ENCODE results near the gene NMRAL1. TPM values are rescaled to one million over a fixed set of nuclear protein-coding genes. Genes with fewer than 3 reads are reported as not detected.

NMRAL1 gene
- total and polyA plus RNA-seq, 10 of the 15 experiments (the other 5 are each of a cell fraction or from before 2014, with no cell fraction given): 4.8 to 102 (median 62.5) TPM

DNA sequence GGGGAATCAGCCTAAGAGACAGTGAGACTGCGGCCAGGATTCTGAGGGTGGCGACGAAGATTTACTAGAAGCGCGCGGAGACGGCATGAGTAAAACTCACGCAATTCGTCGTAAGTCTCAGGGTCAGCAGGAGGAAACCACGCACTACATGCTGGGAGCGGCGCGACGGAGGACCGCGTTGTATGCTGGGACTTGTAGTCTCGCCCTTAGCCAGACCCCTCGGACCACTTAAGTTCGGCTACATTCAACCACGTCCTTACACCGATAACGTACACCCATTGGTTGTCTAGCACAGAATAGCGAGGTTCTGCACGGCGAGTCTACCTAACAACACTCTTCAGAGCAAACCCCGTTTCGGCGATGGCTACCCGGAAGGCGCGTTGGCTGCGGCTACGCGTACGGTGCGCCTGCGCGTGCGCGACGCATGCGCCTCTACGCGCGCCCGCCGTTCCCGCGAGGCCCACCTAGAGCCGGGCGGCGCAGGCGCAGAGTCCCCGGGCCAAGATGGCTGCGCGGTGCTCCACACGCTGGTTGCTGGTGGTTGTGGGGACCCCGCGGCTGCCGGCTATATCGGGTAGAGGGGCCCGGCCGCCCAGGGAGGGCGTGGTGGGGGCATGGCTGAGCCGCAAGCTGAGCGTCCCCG is 48.9 kb downstream of the NMRAL1 start, which contains the start of gene DNAJA3 (continued):
- TF ChIP-seq, protein P1, sequence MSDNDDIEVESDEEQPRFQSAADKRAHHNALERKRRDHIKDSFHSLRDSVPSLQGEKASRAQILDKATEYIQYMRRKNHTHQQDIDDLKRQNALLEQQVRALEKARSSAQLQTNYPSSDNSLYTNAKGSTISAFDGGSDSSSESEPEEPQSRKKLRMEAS (IDR thresholded peaks at IDR 0.05; ENCODE audit: low read depth, low read length): peak; percentile 77
- TF ChIP-seq, protein P2, sequence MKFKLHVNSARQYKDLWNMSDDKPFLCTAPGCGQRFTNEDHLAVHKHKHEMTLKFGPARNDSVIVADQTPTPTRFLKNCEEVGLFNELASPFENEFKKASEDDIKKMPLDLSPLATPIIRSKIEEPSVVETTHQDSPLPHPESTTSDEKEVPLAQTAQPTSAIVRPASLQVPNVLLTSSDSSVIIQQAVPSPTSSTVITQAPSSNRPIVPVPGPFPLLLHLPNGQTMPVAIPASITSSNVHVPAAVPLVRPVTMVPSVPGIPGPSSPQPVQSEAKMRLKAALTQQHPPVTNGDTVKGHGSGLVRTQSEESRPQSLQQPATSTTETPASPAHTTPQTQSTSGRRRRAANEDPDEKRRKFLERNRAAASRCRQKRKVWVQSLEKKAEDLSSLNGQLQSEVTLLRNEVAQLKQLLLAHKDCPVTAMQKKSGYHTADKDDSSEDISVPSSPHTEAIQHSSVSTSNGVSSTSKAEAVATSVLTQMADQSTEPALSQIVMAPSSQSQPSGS (IDR thresholded peaks at IDR 0.05; ENCODE audit: low read length): no peak
- TF ChIP-seq SMC3 (IDR thresholded peaks at IDR 0.05; ENCODE audit: borderline replicate concordance, low read length) (no peak), RUNX3 (IDR thresholded peaks at IDR 0.05; ENCODE audit: low read length) (peak; percentile 68), CHD1 (IDR thresholded peaks at IDR 0.05; ENCODE audit: low read depth, low read length) (no peak; the same call in 1 of the 2 replicates), KDM1A (IDR thresholded peaks at IDR 0.05; ENCODE audit: borderline replicate concordance) (no peak), RB1 (IDR thresholded peaks at IDR 0.05; ENCODE audit: borderline replicate concordance) (0 out of 2 replicates have a peak, but pooled peaks have one; percentile 45), FOXK2 (IDR thresholded peaks at IDR 0.05) (no peak), GABPA (IDR thresholded peaks at IDR 0.05; ENCODE audit: low read depth) (0 out of 2 replicates have a peak, but pooled peaks have one; percentile 41), CREB1 (IDR thresholded peaks at IDR 0.05; ENCODE audit: low read depth) (peak; percentile 94), SREBF1 (IDR thresholded peaks at IDR 0.05; ENCODE audit: low read length) (no peak; the same call in 1 of the 2 replicates), CREM (IDR thresholded peaks at IDR 0.05; ENCODE audit: low read depth) (peak; percentile 92), DPF2 (IDR thresholded peaks at IDR 0.05) (0 out of 2 replicates have a peak, but pooled peaks have one; percentile 53), ZNF622 (IDR thresholded peaks at IDR 0.05) (no peak), TARDBP (IDR thresholded peaks at IDR 0.05; ENCODE audit: borderline replicate concordance) (peak; percentile 84)
- TF ChIP-seq, protein P3, sequence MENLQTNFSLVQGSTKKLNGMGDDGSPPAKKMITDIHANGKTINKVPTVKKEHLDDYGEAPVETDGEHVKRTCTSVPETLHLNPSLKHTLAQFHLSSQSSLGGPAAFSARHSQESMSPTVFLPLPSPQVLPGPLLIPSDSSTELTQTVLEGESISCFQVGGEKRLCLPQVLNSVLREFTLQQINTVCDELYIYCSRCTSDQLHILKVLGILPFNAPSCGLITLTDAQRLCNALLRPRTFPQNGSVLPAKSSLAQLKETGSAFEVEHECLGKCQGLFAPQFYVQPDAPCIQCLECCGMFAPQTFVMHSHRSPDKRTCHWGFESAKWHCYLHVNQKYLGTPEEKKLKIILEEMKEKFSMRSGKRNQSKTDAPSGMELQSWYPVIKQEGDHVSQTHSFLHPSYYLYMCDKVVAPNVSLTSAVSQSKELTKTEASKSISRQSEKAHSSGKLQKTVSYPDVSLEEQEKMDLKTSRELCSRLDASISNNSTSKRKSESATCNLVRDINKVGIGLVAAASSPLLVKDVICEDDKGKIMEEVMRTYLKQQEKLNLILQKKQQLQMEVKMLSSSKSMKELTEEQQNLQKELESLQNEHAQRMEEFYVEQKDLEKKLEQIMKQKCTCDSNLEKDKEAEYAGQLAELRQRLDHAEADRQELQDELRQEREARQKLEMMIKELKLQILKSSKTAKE (IDR thresholded peaks at IDR 0.05; ENCODE audit: low read depth, poor library complexity, severe bottlenecking): no peak
- TF ChIP-seq, protein P4, sequence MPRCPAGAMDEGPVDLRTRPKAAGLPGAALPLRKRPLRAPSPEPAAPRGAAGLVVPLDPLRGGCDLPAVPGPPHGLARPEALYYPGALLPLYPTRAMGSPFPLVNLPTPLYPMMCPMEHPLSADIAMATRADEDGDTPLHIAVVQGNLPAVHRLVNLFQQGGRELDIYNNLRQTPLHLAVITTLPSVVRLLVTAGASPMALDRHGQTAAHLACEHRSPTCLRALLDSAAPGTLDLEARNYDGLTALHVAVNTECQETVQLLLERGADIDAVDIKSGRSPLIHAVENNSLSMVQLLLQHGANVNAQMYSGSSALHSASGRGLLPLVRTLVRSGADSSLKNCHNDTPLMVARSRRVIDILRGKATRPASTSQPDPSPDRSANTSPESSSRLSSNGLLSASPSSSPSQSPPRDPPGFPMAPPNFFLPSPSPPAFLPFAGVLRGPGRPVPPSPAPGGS (IDR thresholded peaks at IDR 0.05; ENCODE audit: borderline replicate concordance, insufficient read depth, low read depth, low read length, poor library complexity, severe bottlenecking): no peak
- TF ChIP-seq, protein P5, sequence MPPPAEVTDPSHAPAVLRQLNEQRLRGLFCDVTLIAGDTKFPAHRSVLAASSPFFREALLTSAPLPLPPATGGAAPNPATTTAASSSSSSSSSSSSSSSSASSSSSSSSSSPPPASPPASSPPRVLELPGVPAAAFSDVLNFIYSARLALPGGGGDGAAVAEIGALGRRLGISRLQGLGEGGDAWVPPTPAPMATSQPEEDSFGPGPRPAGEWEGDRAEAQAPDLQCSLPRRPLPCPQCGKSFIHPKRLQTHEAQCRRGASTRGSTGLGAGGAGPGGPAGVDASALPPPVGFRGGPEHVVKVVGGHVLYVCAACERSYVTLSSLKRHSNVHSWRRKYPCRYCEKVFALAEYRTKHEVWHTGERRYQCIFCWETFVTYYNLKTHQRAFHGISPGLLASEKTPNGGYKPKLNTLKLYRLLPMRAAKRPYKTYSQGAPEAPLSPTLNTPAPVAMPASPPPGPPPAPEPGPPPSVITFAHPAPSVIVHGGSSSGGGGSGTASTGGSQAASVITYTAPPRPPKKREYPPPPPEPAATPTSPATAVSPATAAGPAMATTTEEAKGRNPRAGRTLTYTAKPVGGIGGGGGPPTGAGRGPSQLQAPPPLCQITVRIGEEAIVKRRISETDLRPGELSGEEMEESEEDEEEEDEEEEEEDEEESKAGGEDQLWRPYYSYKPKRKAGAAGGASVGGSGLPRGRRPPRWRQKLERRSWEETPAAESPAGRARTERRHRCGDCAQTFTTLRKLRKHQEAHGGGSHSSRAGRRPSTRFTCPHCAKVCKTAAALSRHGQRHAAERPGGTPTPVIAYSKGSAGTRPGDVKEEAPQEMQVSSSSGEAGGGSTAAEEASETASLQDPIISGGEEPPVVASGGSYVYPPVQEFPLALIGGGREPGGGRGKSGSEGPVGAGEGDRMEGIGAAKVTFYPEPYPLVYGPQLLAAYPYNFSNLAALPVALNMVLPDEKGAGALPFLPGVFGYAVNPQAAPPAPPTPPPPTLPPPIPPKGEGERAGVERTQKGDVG (CRISPR knock-in tag; IDR thresholded peaks at IDR 0.05): no peak
- TF ChIP-seq, protein P6, sequence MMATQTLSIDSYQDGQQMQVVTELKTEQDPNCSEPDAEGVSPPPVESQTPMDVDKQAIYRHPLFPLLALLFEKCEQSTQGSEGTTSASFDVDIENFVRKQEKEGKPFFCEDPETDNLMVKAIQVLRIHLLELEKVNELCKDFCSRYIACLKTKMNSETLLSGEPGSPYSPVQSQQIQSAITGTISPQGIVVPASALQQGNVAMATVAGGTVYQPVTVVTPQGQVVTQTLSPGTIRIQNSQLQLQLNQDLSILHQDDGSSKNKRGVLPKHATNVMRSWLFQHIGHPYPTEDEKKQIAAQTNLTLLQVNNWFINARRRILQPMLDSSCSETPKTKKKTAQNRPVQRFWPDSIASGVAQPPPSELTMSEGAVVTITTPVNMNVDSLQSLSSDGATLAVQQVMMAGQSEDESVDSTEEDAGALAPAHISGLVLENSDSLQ (IDR thresholded peaks at IDR 0.05): 0 out of 2 replicates have a peak, but pooled peaks have one; percentile 25
- TF ChIP-seq, protein P7, sequence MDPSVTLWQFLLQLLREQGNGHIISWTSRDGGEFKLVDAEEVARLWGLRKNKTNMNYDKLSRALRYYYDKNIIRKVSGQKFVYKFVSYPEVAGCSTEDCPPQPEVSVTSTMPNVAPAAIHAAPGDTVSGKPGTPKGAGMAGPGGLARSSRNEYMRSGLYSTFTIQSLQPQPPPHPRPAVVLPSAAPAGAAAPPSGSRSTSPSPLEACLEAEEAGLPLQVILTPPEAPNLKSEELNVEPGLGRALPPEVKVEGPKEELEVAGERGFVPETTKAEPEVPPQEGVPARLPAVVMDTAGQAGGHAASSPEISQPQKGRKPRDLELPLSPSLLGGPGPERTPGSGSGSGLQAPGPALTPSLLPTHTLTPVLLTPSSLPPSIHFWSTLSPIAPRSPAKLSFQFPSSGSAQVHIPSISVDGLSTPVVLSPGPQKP (IDR thresholded peaks at IDR 0.05; ENCODE audit: low read depth, low read length): no peak; the same call in 1 of the 2 replicates

Measured in GM12878 (cell line).